Gastrocnemius medialis (tissue), 4 donors: ENCODE data around the gene NTPCR.

Experiments used
- POLR2A ChIP-seq, 2 donors: fragments of 450-650 bp; IDR thresholded peaks; one replicate each; pipeline ENCODE4 v1.6.1; 2017; ENCODE audit warnings: antibody characterized with exemption in 2 of 2, mild to moderate bottlenecking in 2 of 2, moderate library complexity in 2 of 2
- TF ChIP-seq, protein P1 (sequence below), 5 experiments: fragments of 450-650 bp in 3 of 5; fragments of 200-600 bp in 2 of 5; sonication (generic) in 2 of 5; IDR thresholded peaks in 4 of 5; conservative IDR thresholded peaks in 1 of 5; 1 replicate in 4 of 5; 2 replicates in 1 of 5; pipeline ENCODE4 v1.5.1; 2016 to 2019; ENCODE audit warnings: antibody characterized with exemption in 5 of 5, mild to moderate bottlenecking in 3 of 5, moderate library complexity in 3 of 5

DNA sequence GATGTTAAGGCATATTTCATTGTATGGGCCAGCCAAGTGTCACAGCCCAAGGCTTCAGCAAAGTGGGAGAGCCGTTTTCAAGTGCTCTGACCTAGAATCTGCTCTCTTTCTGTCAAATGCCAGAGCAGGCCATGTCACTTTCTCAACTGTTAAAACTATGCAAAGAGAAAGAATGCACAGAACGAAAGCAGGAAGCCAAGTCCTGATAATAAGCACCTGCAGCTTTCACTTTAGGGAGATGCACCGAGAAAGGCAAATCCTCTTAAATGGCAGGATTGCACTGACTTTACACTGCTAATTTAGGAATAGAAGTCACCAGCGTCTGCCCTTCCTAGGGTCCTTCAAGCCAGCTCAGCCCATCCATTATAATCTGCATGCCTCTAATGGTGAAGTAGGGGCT lies 49.2 kb upstream of the NTPCR start:
- TF ChIP-seq, protein P1, sequence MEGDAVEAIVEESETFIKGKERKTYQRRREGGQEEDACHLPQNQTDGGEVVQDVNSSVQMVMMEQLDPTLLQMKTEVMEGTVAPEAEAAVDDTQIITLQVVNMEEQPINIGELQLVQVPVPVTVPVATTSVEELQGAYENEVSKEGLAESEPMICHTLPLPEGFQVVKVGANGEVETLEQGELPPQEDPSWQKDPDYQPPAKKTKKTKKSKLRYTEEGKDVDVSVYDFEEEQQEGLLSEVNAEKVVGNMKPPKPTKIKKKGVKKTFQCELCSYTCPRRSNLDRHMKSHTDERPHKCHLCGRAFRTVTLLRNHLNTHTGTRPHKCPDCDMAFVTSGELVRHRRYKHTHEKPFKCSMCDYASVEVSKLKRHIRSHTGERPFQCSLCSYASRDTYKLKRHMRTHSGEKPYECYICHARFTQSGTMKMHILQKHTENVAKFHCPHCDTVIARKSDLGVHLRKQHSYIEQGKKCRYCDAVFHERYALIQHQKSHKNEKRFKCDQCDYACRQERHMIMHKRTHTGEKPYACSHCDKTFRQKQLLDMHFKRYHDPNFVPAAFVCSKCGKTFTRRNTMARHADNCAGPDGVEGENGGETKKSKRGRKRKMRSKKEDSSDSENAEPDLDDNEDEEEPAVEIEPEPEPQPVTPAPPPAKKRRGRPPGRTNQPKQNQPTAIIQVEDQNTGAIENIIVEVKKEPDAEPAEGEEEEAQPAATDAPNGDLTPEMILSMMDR (IDR thresholded peaks at IDR 0.05 in 4 of 5, conservative IDR thresholded peaks at IDR 0.05 in 1 of 5): no peak
- no peak for TF ChIP-seq POLR2A (IDR thresholded peaks at IDR 0.05)
